ENCODE measurements around the gene GNAZ. TPM values are rescaled to one million over a fixed set of nuclear protein-coding genes. Genes with fewer than 3 reads are reported as not detected.

GNAZ gene
- total RNA-seq, 4 donors from 2014 or later: 2.7 to 14.7 (median 7.8) TPM

GRCh38 chr22:23075525-23076216 lies 5.4 kb downstream of the GNAZ start:
- Histone ChIP-seq H3K9me3 (no peaks in the 10 kb centered on the region), H3K27ac (no peak overlapping the region), H3K27me3 (peaks cover 19% of the 10 kb centered on the region), H3K4me1 (peaks cover 0 to 8% (median 6%) of the 10 kb centered on the region in 4 donors), H3K4me3 (no peak overlapping the region), H3K36me3 (no peaks in the 10 kb centered on the region)
- TF ChIP-seq POLR2A (IDR thresholded peaks at IDR 0.05) (no peak), EP300 (IDR thresholded peaks at IDR 0.05; ENCODE audit: low read depth) (no peak), CTCF (IDR thresholded peaks at IDR 0.05) (no peak), POLR2AphosphoS5 (IDR thresholded peaks at IDR 0.05) (no peak)
- in situ Hi-C loops (cut with MboI; ENCODE audit: low pct_ligation_motif_present in 1 of 4, low pct_unique_long_range_greater_than_20kb in 1 of 4, low sequenced_read_pairs in 3 of 4): no loop called here
- DNase-seq: no peak
- WGBS, 2 donors (ENCODE audit: low coverage in 1 of 2): 80 to 84% methylated on average over 1 to 5 of the region's 9 CpGs
- intact Hi-C loops (cut with DNase I; ENCODE audit: low total_unique reads): no loop called here

GRCh38 chr22:23076896-23077572 lies 6.7 kb downstream of the GNAZ start:
- Histone ChIP-seq H3K27me3 (peaks cover 6% of the 10 kb centered on the region), H3K4me1 (no peaks in the 10 kb centered on the region), H3K36me3 (no peaks in the 10 kb centered on the region), H3K4me3 (no peak overlapping the region), H3K27ac (no peak overlapping the region), H3K9me3 (no peaks in the 10 kb centered on the region)
- in situ Hi-C loops (cut with MboI; ENCODE audit: low pct_ligation_motif_present in 1 of 4, low pct_unique_long_range_greater_than_20kb in 1 of 4, low sequenced_read_pairs in 3 of 4) (no loop called here), intact Hi-C loops (cut with DNase I; ENCODE audit: low total_unique reads) (no loop called here)
- 92% methylated on average over 10 of the region's 10 CpGs; no CpG with 5 or more reads in 1 of the 2 donors for WGBS, 2 donors (ENCODE audit: low coverage in 1 of 2)
- DNase-seq: no peak
- TF ChIP-seq EP300 (IDR thresholded peaks at IDR 0.05; ENCODE audit: low read depth): no peak
- no peak for TF ChIP-seq POLR2AphosphoS5 (IDR thresholded peaks at IDR 0.05)
- TF ChIP-seq POLR2A (IDR thresholded peaks at IDR 0.05): no peak
- no peak for TF ChIP-seq CTCF (IDR thresholded peaks at IDR 0.05)

- DNase-seq: no peak
- no peaks in the 10 kb centered on the region for H3K9me3 ChIP-seq
- H3K36me3 ChIP-seq: no peaks in the 10 kb centered on the region
- H3K27ac ChIP-seq: no peak overlapping the region
- H3K4me3 ChIP-seq: no peak overlapping the region
- no peak for TF ChIP-seq POLR2A (IDR thresholded peaks at IDR 0.05)
- TF ChIP-seq POLR2AphosphoS5 (IDR thresholded peaks at IDR 0.05): no peak
- no peak for TF ChIP-seq CTCF (IDR thresholded peaks at IDR 0.05)
- no peak for TF ChIP-seq EP300 (IDR thresholded peaks at IDR 0.05; ENCODE audit: low read depth)
- WGBS, 2 donors (ENCODE audit: low coverage in 1 of 2): 74% methylated on average over 11 of the region's 11 CpGs; no CpG with 5 or more reads in 1 of the 2 donors
- no peaks in the 10 kb centered on the region for H3K4me1 ChIP-seq
- no peaks in the 10 kb centered on the region for H3K27me3 ChIP-seq
- intact Hi-C loops (cut with DNase I; ENCODE audit: low total_unique reads) (no loop called here), in situ Hi-C loops (cut with MboI; ENCODE audit: low pct_ligation_motif_present in 1 of 4, low pct_unique_long_range_greater_than_20kb in 1 of 4, low sequenced_read_pairs in 3 of 4) (no loop called here)
Measured at GRCh38 chr22:23077627-23078461, 7.5 kb downstream of the GNAZ start.

GRCh38 chr22:23078462-23078787 lies 8.1 kb downstream of the GNAZ start:
- in situ Hi-C loops (cut with MboI; ENCODE audit: low pct_ligation_motif_present in 1 of 4, low pct_unique_long_range_greater_than_20kb in 1 of 4, low sequenced_read_pairs in 3 of 4) (no loop called here), intact Hi-C loops (cut with DNase I; ENCODE audit: low total_unique reads) (no loop called here)
- H3K27me3 ChIP-seq: no peaks in the 10 kb centered on the region
- no peaks in the 10 kb centered on the region for H3K4me1 ChIP-seq
- no peak for DNase-seq
- H3K27ac ChIP-seq: no peak overlapping the region
- H3K4me3 ChIP-seq: no peak overlapping the region
- no peaks in the 10 kb centered on the region for H3K36me3 ChIP-seq
- 58 to 77% methylated on average over 2 to 3 of the region's 3 CpGs for WGBS, 2 donors (ENCODE audit: low coverage in 1 of 2)
- no peaks in the 10 kb centered on the region for H3K9me3 ChIP-seq
- no peak for TF ChIP-seq EP300 (IDR thresholded peaks at IDR 0.05; ENCODE audit: low read depth)
- TF ChIP-seq CTCF (IDR thresholded peaks at IDR 0.05): no peak
- TF ChIP-seq POLR2A (IDR thresholded peaks at IDR 0.05): no peak
- TF ChIP-seq POLR2AphosphoS5 (IDR thresholded peaks at IDR 0.05): no peak

Data from transverse colon (tissue), 4 donors.